Rectal smooth muscle tissue (tissue), 1 donor: ENCODE measurements around the gene SLC38A1.
"Not testable (repeated sequence)": the region's sequence is repeated elsewhere in the genome, so short reads cannot be mapped to it uniquely, and the experiment has no call there.

ENCODE experiments used
- H3K27ac ChIP-seq: one replicate; pipeline ENCODE4 v1.7.0; 2013; ENCODE audit warnings: low read depth, low read length, inconsistent platforms
- H3K27me3 ChIP-seq: one replicate; pipeline ENCODE4 v1.7.0; 2013; ENCODE audit warnings: low read length; ENCODE audit not compliant: control insufficient read depth, insufficient read depth
- H3K36me3 ChIP-seq: one replicate; pipeline ENCODE4 v1.7.0; 2013; ENCODE audit warnings: low read length; ENCODE audit not compliant: control insufficient read depth, insufficient read depth
- H3K4me1 ChIP-seq: one replicate; pipeline ENCODE4 v1.7.0; 2013; ENCODE audit warnings: low read length; ENCODE audit not compliant: control insufficient read depth, insufficient read depth
- H3K4me3 ChIP-seq: one replicate; pipeline ENCODE4 v1.7.0; 2013; ENCODE audit warnings: low read length
- H3K9ac ChIP-seq: one replicate; pipeline ENCODE4 v1.7.0; 2013; ENCODE audit warnings: low read length

Gene SLC38A1

GRCh38 chr12:46260913-46261476, 7.8 kb downstream of the SLC38A1 start:
- Histone ChIP-seq H3K4me3 (no peak overlapping the region), H3K9ac (no peak overlapping the region), H3K27ac (peak overlapping the region; percentile 56), H3K4me1 (peaks cover 25% of the 10 kb centered on the region), H3K27me3 (no peaks in the 10 kb centered on the region), H3K36me3 (no peaks in the 10 kb centered on the region)

GRCh38 chr12:46260124-46260912, 8.5 kb downstream of the SLC38A1 start:
- Histone ChIP-seq H3K36me3 (no peaks in the 10 kb centered on the region), H3K4me3 (no peak overlapping the region), H3K4me1 (peaks cover 25% of the 10 kb centered on the region), H3K27ac (peak overlapping the region; percentile 56), H3K27me3 (no peaks in the 10 kb centered on the region), H3K9ac (no peak overlapping the region)

- Histone ChIP-seq H3K4me3 (no peak overlapping the region), H3K27me3 (no peaks in the 10 kb centered on the region), H3K9ac (no peak overlapping the region), H3K27ac (peak overlapping the region; percentile 10), H3K36me3 (no peaks in the 10 kb centered on the region), H3K4me1 (peaks cover 22% of the 10 kb centered on the region)
These were observed 9.1 kb downstream of the SLC38A1 start for GRCh38 chr12:46259713-46260112.

GRCh38 chr12:46259071-46259470, 9.8 kb downstream of the SLC38A1 start:
- Histone ChIP-seq H3K27me3 (no peaks in the 10 kb centered on the region), H3K27ac (no peak overlapping the region), H3K4me1 (peaks cover 21% of the 10 kb centered on the region), H3K9ac (no peak overlapping the region), H3K4me3 (no peak overlapping the region), H3K36me3 (no peaks in the 10 kb centered on the region)

- Histone ChIP-seq H3K4me1 (peaks cover 17% of the 10 kb centered on the region), H3K4me3 (no peak overlapping the region), H3K36me3 (no peaks in the 10 kb centered on the region), H3K9ac (no peak overlapping the region), H3K27me3 (no peaks in the 10 kb centered on the region), H3K27ac (no peak overlapping the region)
These were observed 10.7 kb downstream of the SLC38A1 start for GRCh38 chr12:46258129-46258528.

- Histone ChIP-seq H3K4me3 (no peak overlapping the region), H3K4me1 (peaks cover 17% of the 10 kb centered on the region), H3K36me3 (no peaks in the 10 kb centered on the region), H3K27ac (no peak overlapping the region), H3K9ac (no peak overlapping the region), H3K27me3 (no peaks in the 10 kb centered on the region)
These were observed 11.9 kb downstream of the SLC38A1 start for GRCh38 chr12:46256942-46257341.

- H3K36me3 ChIP-seq: no peaks in the 10 kb centered on the region
- no peak overlapping the region for H3K27ac ChIP-seq
- H3K27me3 ChIP-seq: no peaks in the 10 kb centered on the region
- H3K4me3 ChIP-seq: no peak overlapping the region
- H3K4me1 ChIP-seq: peaks cover 2% of the 10 kb centered on the region
- H3K9ac ChIP-seq: no peak overlapping the region
These were observed 15.2 kb downstream of the SLC38A1 start for GRCh38 chr12:46253544-46254162.

GRCh38 chr12:46251994-46252393, 16.8 kb downstream of the SLC38A1 start:
- H3K27me3 ChIP-seq, H3K4me3 ChIP-seq, H3K27ac ChIP-seq, H3K9ac ChIP-seq, H3K4me1 ChIP-seq, H3K36me3 ChIP-seq: not testable (repeated sequence)

GRCh38 chr12:46249960-46250359, 18.9 kb downstream of the SLC38A1 start:
- H3K36me3 ChIP-seq, H3K4me1 ChIP-seq, H3K9ac ChIP-seq, H3K27me3 ChIP-seq, H3K27ac ChIP-seq, H3K4me3 ChIP-seq: not testable (repeated sequence)

- no peaks in the 10 kb centered on the region for H3K27me3 ChIP-seq
- H3K36me3 ChIP-seq: no peaks in the 10 kb centered on the region
- no peak overlapping the region for H3K4me3 ChIP-seq
- H3K27ac ChIP-seq: no peak overlapping the region
- no peaks in the 10 kb centered on the region for H3K4me1 ChIP-seq
- no peak overlapping the region for H3K9ac ChIP-seq
These were observed 22.7 kb downstream of the SLC38A1 start for GRCh38 chr12:46246021-46246700.

- Histone ChIP-seq H3K9ac (no peak overlapping the region), H3K27me3 (no peaks in the 10 kb centered on the region), H3K4me3 (no peak overlapping the region), H3K27ac (no peak overlapping the region), H3K4me1 (no peaks in the 10 kb centered on the region), H3K36me3 (no peaks in the 10 kb centered on the region)
These were observed 23.8 kb downstream of the SLC38A1 start for GRCh38 chr12:46244997-46245396.

- H3K4me1 ChIP-seq: no peaks in the 10 kb centered on the region
- H3K27me3 ChIP-seq: no peaks in the 10 kb centered on the region
- no peak overlapping the region for H3K27ac ChIP-seq
- H3K9ac ChIP-seq: no peak overlapping the region
- H3K36me3 ChIP-seq: no peaks in the 10 kb centered on the region
- no peak overlapping the region for H3K4me3 ChIP-seq
These were observed 24.4 kb downstream of the SLC38A1 start for GRCh38 chr12:46244273-46244915.
